HG03442 (cell line): ENCODE data around the gene HOXB9.

Experiments
- ATAC-seq: cut with Tn5 transposase; IDR thresholded peaks from one replicate; pipeline ENCODE4 v1.9.1; 2021; ENCODE audit warnings: mild to moderate bottlenecking, moderate library complexity; ENCODE audit not compliant: unreplicated experiment

Gene HOXB9

DNA sequence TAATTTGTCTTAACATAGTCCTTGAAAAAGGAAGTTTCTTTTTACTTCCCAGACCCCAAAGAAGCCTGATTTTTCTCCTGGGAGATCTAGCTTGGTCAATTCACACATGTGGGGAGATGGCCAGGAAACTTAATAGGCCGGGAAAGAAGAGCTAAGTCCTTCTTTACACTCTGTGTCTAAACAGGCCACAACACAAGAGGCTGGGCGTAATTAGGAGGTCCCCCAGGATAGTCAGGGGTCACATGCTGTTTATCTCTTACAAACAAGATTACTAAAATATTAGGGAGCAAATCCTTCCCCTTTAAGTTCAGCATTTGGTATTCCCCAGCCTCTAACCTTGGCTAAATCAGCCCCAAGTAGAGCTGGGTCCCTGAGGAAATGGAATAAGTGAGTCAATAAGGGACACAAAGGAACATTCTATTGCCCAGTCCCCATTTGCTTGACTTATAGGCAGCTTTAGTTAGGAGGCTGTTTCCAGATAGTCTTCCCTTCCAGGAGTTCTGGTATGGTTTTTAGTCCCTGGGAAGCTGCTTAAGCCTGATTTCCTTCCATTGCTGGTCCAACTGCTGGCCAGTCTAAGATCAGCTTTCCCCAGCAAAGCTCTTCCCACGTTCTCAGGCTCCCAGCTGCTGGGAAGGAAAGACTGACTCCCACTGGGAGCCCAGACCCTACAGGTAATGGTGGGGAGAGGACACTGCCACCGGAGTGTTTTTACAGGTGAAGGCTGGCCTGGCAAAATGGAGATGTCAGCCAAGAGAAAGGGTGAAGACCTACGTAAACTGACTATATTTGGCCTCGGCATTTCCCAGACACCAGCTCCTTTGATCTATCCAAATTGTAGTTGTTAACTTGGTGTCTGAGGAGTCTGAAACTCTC, 14.1 kb upstream of the HOXB9 start:
- no peak for ATAC-seq

GRCh38 chr17:48639136-48639535, 13.0 kb upstream of the HOXB9 start:
- ATAC-seq: no peak

DNA sequence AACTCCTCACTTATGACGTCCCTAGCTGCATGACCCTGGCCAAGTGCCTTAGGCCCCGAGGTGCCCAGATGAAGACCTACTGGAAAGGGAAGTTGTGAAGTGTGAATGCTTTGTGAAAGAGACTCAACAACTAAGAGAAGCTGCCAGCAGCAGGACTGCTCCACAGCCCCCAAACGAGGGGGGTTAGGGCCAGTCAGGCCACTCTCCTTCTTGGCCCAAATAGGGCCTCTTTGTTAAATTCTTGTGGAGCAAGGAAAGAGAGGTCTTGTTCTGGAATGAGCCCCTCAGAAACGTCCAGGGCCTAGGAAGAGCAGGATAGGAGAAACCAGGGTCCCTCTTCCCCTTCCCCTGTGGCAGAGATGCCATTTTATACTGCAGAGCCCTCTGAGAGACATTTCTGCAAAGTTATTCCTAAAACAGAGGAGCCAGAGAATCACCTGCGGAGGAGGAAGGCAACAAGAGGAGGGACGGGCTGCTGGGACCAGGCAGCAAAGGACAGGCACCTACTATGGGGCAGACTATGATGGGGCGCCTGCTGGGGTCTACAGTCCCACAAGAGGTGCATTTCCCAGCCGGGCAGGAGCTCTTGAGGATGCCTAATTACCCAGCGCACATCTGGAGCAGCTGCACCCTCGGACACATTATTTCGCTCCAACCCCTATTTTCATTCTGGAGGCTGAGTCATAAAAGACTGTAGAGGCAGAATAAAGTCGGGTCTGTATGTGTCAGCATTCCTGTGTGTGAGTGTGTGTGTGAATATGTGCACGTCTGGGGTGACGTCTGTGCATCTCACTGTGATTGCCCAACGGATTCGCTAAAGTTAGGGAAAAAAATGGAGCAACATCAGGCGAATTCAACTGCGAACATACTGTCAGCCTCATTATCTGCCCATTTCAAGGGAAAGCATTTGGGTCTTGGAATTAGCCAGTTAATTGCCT, 11.4 kb upstream of the HOXB9 start:
- ATAC-seq: no peak

- ATAC-seq: no peak
These were observed 10.2 kb upstream of the HOXB9 start for GRCh38 chr17:48636177-48637018.

GRCh38 chr17:48634493-48635208, 8.5 kb upstream of the HOXB9 start:
- ATAC-seq: no peak

DNA sequence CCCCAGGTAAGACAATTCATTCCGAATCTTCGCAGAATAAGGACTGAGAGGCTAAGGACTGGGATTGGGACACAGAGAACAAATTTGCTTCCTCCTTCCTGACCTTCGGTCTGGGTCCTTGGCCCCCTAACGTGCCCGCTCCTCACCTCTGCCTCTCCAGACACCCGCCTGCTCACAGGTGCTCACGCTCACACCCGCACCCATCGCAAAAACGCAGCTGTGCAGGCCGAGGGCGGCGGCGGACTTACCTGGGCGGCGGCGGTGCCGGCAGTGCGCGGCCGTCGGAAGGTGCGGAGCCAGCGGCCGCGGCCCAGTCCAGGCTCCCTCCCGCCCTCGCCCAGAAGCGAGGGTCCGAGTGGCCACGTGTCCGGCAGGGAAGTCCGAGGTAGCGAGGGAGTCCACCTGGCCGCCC, 7.1 kb upstream of the HOXB9 start:
- no peak for ATAC-seq

- ATAC-seq: no peak
These were observed 6.6 kb upstream of the HOXB9 start for GRCh38 chr17:48632579-48633265.

- no peak for ATAC-seq
These were observed 5.8 kb upstream of the HOXB9 start for GRCh38 chr17:48631693-48632578.

DNA sequence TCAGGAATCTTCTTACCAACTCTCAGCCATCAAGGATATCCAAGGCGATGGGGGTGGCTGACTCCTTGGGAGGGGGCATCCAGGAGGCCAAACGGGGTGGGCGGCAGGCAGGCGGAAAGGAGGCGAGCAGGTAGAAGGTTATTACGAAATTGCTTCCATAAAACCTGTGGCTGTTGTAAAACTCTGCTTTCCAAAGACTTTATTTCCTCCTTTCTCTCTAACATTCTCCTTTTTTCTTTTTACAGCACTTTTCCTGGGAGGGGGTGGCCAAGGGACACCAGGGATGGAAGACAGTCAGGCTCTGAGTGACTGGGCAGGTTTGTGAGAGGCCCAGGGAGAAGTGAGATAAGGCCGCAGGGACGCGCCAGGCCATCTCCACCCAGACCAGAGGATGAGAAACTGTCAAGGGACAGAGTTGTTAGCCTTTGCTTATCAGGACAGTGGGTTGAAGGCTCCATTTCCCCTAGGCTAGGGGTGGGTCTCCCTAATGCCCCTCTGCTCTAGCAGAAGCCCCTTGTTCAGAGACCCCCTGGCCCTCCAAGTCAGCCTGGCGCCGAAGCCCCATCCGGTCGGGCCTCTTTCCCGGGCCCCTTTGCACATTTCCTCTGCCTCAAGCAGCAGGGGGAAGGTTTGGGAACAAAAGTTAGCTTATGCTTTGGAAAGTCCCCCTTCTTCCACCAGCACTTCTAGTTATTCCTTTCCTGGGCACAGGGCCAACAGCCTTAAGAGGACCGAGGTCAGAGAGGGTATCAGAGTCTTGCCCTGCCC, 5.0 kb upstream of the HOXB9 start:
- no peak for ATAC-seq

DNA sequence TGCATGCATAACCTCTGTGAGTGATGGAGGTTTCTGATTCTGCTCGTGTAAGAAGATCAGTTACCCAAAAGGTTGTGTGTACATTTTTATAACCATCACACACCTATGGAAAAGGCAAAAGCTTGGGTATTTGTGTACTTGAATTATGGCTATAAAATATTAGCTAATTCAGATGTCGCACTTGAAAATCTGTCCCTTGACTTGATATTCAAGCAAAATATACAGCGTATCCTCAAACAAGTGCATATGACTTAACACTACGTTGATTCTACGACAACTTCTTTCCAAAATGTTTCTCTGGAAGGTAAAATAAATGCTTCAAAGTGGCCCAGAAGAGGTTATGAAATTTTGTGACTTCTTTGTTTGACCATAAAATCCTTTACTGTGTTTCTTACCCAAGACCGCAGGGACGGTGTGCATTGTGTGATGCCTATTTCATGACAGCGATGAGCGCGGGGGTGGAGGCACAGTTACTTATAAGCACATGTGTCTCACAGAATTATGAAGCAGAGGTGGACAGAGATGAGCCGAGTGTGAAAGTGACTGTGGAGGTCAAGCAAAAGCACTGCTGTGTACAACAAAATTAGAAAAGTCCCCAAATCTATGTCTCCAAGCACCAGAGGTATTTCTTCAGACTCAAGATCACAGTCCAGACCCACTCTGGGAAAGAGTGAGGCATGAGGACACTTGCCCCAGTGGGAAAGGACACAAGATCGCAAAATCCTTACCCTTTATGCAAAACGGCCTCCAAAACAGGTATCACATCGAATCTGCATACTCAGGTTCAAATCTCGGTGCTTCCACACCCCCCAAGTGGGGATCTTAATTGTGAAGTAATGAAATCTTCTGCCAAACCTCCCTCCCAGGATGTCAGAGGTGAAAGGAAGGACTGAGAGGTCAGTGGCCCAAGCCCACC, 4.1 kb upstream of the HOXB9 start:
- no peak for ATAC-seq

DNA sequence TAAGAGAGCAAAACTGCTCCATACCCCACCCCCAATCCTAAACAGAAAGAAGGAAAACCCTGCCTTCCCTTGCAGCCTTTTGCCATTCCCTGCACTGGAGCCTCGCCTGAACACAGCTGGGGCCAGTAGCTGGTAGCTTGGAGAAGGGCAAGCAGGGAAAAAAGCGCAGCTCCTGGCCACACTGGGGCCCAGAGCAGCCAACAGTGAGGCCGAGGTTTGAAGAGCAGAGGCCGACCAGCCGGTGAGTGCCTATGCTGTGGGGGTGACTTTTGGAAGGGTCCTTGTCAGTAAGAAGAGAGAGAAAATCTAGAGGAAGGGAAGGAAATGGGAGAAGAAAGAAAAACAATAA, 3.2 kb upstream of the HOXB9 start:
- ATAC-seq: no peak

DNA sequence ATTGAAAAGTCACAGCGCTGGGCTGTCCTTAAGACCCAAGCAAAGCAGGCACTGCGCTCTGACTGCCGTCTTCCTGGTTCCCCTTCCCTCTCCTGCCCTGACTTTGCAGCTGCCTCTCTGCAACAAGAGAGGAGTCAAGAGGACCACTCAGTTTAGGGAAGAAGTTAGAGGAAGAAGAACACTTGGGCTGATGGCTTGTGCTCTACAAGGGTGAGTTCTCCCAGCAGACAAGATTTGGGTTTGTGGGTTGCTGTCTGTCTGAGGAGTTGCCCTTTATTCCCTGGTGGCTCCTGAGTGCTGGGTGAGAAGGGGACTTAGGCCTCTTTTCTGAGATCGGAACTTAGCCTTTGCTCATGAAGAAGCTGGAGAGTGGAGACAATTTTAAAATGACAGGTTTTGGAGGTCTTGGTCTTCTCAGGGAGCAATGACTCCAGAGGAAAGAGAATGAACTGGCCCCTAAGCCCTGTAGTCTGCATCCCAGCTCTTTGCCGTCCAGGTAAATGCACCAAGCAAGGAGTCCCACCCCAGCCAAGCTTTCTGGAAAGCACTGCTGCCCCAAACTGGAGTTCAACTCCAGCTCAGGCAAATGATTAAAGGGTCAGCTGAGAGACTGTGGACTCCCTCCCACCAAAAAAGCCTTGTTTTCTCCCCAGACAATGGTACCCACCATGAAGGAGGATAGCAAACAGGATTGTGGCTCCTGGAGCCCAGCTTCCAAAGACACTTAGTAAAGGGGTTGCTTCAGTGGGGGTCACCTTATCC, 2.7 kb upstream of the HOXB9 start:
- ATAC-seq: no peak

- ATAC-seq: no peak
These were observed 1.7 kb upstream of the HOXB9 start for GRCh38 chr17:48627623-48628521.

GRCh38 chr17:48627118-48627597, 1.0 kb upstream of the HOXB9 start:
- no peak for ATAC-seq
